ENCODE measurements around the gene EVPL. TPM values are rescaled to one million over a fixed set of nuclear protein-coding genes. Genes with fewer than 3 reads are reported as not detected.

The EVPL gene
- total RNA-seq, 2 donors from 2014 or later: 0.30 to 0.71 TPM

DNA sequence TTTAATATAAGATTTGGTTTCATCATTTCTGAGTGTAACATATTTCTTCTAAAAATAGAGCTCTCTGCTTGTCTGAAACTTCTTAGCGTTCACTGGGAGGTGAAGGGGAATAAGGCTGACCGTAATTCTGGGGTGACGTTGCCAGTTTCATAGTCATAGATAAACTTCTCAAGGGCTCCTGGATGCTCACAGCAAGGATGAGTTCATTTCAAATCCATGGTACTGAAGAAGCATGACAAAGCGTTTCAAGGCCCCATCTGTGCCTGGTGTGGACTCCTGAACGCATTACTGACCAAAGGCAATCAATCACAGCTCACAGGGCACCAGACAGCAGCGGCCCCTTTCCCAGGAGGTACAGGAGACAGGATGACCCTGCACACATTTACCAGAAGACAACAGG, 12.0 kb upstream of the EVPL start:
- no peak overlapping the region for H3K27ac ChIP-seq
- H3K4me3 ChIP-seq: no peak overlapping the region
- H3K27me3 ChIP-seq: no peaks in the 10 kb centered on the region
- no peak for TF ChIP-seq CTCF (IDR thresholded peaks at IDR 0.05)
- no peak for DNase-seq (ENCODE audit: low spot score)
- H3K9me3 ChIP-seq: no peaks in the 10 kb centered on the region
- H3K4me1 ChIP-seq: no peaks in the 10 kb centered on the region
- H3K36me3 ChIP-seq: peaks cover 61% of the 10 kb centered on the region

GRCh38 chr17:76038050-76038449, 10.9 kb upstream of the EVPL start:
- DNase-seq (ENCODE audit: low spot score): no peak
- H3K9me3 ChIP-seq: no peaks in the 10 kb centered on the region
- no peak overlapping the region for H3K27ac ChIP-seq
- H3K27me3 ChIP-seq: no peaks in the 10 kb centered on the region
- peaks cover 50% of the 10 kb centered on the region for H3K36me3 ChIP-seq
- no peak overlapping the region for H3K4me3 ChIP-seq
- TF ChIP-seq CTCF (IDR thresholded peaks at IDR 0.05): no peak
- H3K4me1 ChIP-seq: no peaks in the 10 kb centered on the region

GRCh38 chr17:76036497-76037261, 9.6 kb upstream of the EVPL start:
- H3K27ac ChIP-seq: no peak overlapping the region
- no peaks in the 10 kb centered on the region for H3K9me3 ChIP-seq
- TF ChIP-seq CTCF (IDR thresholded peaks at IDR 0.05): no peak
- no peak overlapping the region for H3K4me3 ChIP-seq
- H3K36me3 ChIP-seq: peaks cover 36% of the 10 kb centered on the region
- no peak for DNase-seq (ENCODE audit: low spot score)
- H3K27me3 ChIP-seq: no peaks in the 10 kb centered on the region
- no peaks in the 10 kb centered on the region for H3K4me1 ChIP-seq

DNA sequence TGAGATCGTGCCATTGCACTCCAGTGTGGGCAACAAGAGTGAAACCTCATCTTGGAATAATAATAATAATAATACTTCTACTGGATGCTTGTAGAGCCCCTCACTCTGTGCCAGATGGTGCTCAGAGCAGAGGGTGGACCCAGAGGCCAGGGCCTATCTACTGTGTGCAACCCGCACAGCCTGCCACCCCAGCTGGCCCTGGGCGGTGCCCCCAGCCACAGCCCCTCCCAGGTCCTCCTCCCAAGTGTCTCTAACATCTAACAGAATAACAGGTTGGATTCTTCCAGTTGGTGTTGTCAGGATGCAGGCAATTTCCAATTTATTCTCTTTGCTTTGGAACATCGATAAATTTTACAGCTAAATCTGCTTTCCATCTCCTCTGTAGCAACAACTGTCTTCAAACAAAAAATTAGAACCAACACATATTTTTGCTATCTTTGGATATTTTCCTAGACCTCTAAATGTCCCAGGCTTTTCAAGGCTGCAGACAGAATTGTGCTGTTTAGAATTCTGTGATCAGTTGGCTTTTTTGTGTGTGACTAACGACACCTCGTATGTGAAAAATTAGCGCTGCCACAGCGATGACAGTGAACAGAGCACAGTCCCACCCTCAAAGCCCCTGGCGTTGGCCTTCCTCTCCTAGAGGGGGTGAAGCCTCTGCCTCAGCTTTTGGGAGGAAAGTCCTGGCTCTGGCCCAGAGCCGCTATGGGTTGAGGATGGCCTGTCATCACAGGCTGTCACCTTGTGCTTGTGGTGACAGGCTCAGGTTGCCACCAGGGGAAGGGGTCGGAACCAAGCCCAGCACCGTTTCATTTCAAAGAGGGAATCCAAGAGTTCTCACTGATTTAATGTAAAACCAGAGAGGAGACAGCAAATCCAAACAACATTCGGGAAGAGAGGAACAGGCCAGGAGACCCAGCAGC, 7.6 kb upstream of the EVPL start:
- H3K27ac ChIP-seq: no peak overlapping the region
- TF ChIP-seq CTCF (IDR thresholded peaks at IDR 0.05): no peak
- no peak for DNase-seq (ENCODE audit: low spot score)

DNA sequence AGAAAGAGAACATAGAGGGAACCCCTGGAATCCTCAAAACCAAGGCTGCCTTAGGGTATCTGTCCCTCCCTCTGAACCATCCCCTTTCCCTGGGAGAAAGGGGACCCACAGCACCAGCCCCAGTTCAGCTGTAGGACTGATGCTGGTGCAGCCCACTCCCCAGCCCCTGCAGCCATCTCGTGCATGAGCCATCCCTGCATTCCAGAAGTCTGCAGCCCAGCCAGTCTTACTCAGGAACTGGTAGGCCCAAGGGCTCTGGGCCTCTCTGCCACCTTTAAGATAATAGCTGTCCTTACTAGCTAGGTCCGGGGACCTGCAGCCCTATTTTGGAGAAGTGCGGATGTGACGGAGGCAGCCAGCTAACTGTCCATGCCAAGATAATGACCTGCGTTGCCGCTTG, 6.0 kb upstream of the EVPL start:
- H3K27me3 ChIP-seq: no peaks in the 10 kb centered on the region
- no peak overlapping the region for H3K4me3 ChIP-seq
- H3K27ac ChIP-seq: no peak overlapping the region
- TF ChIP-seq CTCF (IDR thresholded peaks at IDR 0.05): no peak
- H3K9me3 ChIP-seq: no peaks in the 10 kb centered on the region
- H3K36me3 ChIP-seq: peaks cover 1% of the 10 kb centered on the region
- no peak for DNase-seq (ENCODE audit: low spot score)
- H3K4me1 ChIP-seq: peaks cover 0 to 9% of the 10 kb centered on the region in 2 donors

More for the DNA sequence above, 7.6 kb upstream of the EVPL start:
- H3K27me3 ChIP-seq: no peaks in the 10 kb centered on the region
- H3K4me3 ChIP-seq: no peak overlapping the region
- H3K36me3 ChIP-seq: peaks cover 17% of the 10 kb centered on the region
- H3K4me1 ChIP-seq: peaks cover 0 to 3% of the 10 kb centered on the region in 2 donors
- H3K9me3 ChIP-seq: no peaks in the 10 kb centered on the region
